H1 (cell line): ENCODE measurements around the gene CACNB2. TPM values are rescaled to one million over a fixed set of nuclear protein-coding genes. Genes with fewer than 3 reads are reported as not detected.

Experiments
- CTCF ChIA-PET: fragments of 300-600 bp; sonication (Branson Sonifier 250); formaldehyde crosslinking; loops from one replicate; lab custom pipeline; 2021; ENCODE audit not compliant: partially characterized antibody; lab: Charles Lee
- POLR2A ChIA-PET: fragments of 300-600 bp; sonication (Branson Sonifier 250); formaldehyde crosslinking; loops from one replicate; lab custom pipeline; 2021; ENCODE audit warnings: inconsistent platforms; ENCODE audit not compliant: partially characterized antibody; lab: Charles Lee
- DNase-seq, 2 experiments: peaks; one replicate each; pipeline versions ENCODE4 v3.0.0 to v3.0.0-alpha.2; 2010 to 2022; ENCODE audit warnings: low spot score in 2 of 2, low read depth in 1 of 2, mixed read lengths in 1 of 2
- FAIRE-seq: peaks from 2 replicates; lab custom pipeline; 2011; peaks lifted over from hg19 to GRCh38; lab: Jason Lieb, UNC
- H2AFZ ChIP-seq: 2 replicates; pipeline ENCODE4 v1.8.1; 2012; ENCODE audit warnings: low read length, inconsistent platforms
- H2AK5ac ChIP-seq: 2 replicates; pipeline ENCODE4 v1.6.1; 2013; ENCODE audit warnings: low read depth, low read length
- H2BK120ac ChIP-seq: replicated peaks from 2 replicates; pipeline ENCODE3; 2013; ENCODE audit warnings: low read depth, low read length, inconsistent platforms
- H2BK12ac ChIP-seq: 2 replicates; pipeline ENCODE4 v1.6.1; 2013; ENCODE audit warnings: low read depth, low read length
- H2BK15ac ChIP-seq: 2 replicates; pipeline ENCODE4 v1.6.1; 2013; ENCODE audit warnings: low read length
- H2BK20ac ChIP-seq: 2 replicates; pipeline ENCODE4 v1.6.1; 2013; ENCODE audit warnings: low read length
- H2BK5ac ChIP-seq: 2 replicates; pipeline ENCODE4 v1.6.1; 2013; ENCODE audit warnings: low read depth, low read length
- H3K14ac ChIP-seq: 2 replicates; pipeline ENCODE4 v1.6.1; 2013; ENCODE audit warnings: inconsistent platforms; ENCODE audit not compliant: insufficient read length
- H3K18ac ChIP-seq: 2 replicates; pipeline ENCODE4 v1.6.1; 2013; ENCODE audit warnings: low read length; ENCODE audit errors: extremely low read depth
- H3K23ac ChIP-seq: 2 replicates; pipeline ENCODE4 v1.6.1; 2013; ENCODE audit warnings: inconsistent platforms; ENCODE audit not compliant: insufficient read length
- H3K23me2 ChIP-seq: 2 replicates; pipeline ENCODE4 v1.6.1; 2013; ENCODE audit warnings: low read depth, low read length
- H3K27ac ChIP-seq: 2 replicates; pipeline ENCODE4 v1.6.1; 2011; ENCODE audit warnings: low read depth, low read length, inconsistent platforms
- H3K27me3 ChIP-seq, 4 experiments: replicated peaks in 1 of 4; 1 replicate in 1 of 4; 2 replicates in 3 of 4; pipeline versions ENCODE4 v1.6.1 to v1.8.1; 2011 to 2013; ENCODE audit warnings: low read length in 3 of 4, mild to moderate bottlenecking in 3 of 4, inconsistent platforms in 2 of 4, mixed read lengths in 2 of 4, moderate library complexity in 1 of 4; ENCODE audit not compliant: control insufficient read depth in 3 of 4, insufficient read depth in 3 of 4; ENCODE audit errors: extremely low read depth in 1 of 4
- H3K36me3 ChIP-seq, 4 experiments: 2 replicates each; pipeline versions ENCODE4 v1.6.1 to v1.8.1; 2011 to 2013; ENCODE audit warnings: mild to moderate bottlenecking in 4 of 4, low read length in 3 of 4, moderate library complexity in 2 of 4, control low read depth in 1 of 4, inconsistent platforms in 1 of 4; ENCODE audit not compliant: insufficient read depth in 4 of 4, control insufficient read depth in 2 of 4
- H3K4ac ChIP-seq: replicated peaks from 2 replicates; pipeline ENCODE3; 2013; ENCODE audit warnings: low read length, low read depth, mixed read lengths, inconsistent platforms; ENCODE audit not compliant: insufficient read length
- H3K4me1 ChIP-seq, 4 experiments: replicated peaks in 1 of 4; 1 replicate in 1 of 4; 2 replicates in 3 of 4; pipeline versions ENCODE4 v1.6.1 to v1.8.1; 2011 to 2013; ENCODE audit warnings: low read length in 3 of 4, inconsistent platforms in 2 of 4, mixed read lengths in 1 of 4; ENCODE audit not compliant: insufficient read depth in 4 of 4, control insufficient read depth in 3 of 4
- H3K4me2 ChIP-seq, 2 experiments: 2 replicates each; pipeline versions ENCODE4 v1.6.1 to v1.8.1; 2011 to 2013; ENCODE audit warnings: low read depth in 2 of 2, low read length in 2 of 2, control low read depth in 1 of 2, inconsistent platforms in 1 of 2, mild to moderate bottlenecking in 1 of 2; ENCODE audit not compliant: insufficient read depth in 1 of 2
- H3K4me3 ChIP-seq, 4 experiments: fragments of 200-600, 300-600 bp in 1 of 4; sonication (generic), shearing (Covaris generic), sonication (Bioruptor Twin) in 1 of 4; 2 replicates each; pipeline versions ENCODE4 v1.5.1 to v1.8.1; 2011 to 2016; ENCODE audit warnings: low read length in 4 of 4, low read depth in 3 of 4, control low read depth in 2 of 4, inconsistent platforms in 2 of 4, mild to moderate bottlenecking in 2 of 4, mixed read lengths in 1 of 4, moderate library complexity in 1 of 4; ENCODE audit not compliant: insufficient read depth in 2 of 4; ENCODE audit errors: extremely low read depth in 1 of 4
- H3K56ac ChIP-seq: replicated peaks from 2 replicates; pipeline ENCODE3; 2013; ENCODE audit warnings: low read depth, mild to moderate bottlenecking, mixed read lengths, low read length, inconsistent platforms; ENCODE audit not compliant: insufficient read length
- H3K79me1 ChIP-seq: 2 replicates; pipeline ENCODE4 v1.6.1; 2013; ENCODE audit warnings: low read depth, low read length, control low read depth
- H3K79me2 ChIP-seq, 2 experiments: 2 replicates each; pipeline versions ENCODE4 v1.6.1 to v1.8.1; 2012 to 2013; ENCODE audit warnings: low read length in 2 of 2, mild to moderate bottlenecking in 2 of 2, inconsistent platforms in 1 of 2; ENCODE audit not compliant: insufficient read depth in 2 of 2, control insufficient read depth in 1 of 2
- H3K9ac ChIP-seq, 4 experiments: replicated peaks in 1 of 4; 1 replicate in 1 of 4; 2 replicates in 3 of 4; pipeline versions ENCODE4 v1.6.1 to v1.8.1; 2011 to 2013; ENCODE audit warnings: low read depth in 3 of 4, low read length in 3 of 4, control low read depth in 2 of 4, mild to moderate bottlenecking in 2 of 4, moderate library complexity in 2 of 4, inconsistent platforms in 1 of 4; ENCODE audit errors: extremely low read depth in 1 of 4
- H3K9me3 ChIP-seq, 2 experiments: 2 replicates each; pipeline versions ENCODE4 v1.6.1 to v1.8.1; 2012 to 2013; ENCODE audit warnings: mild to moderate bottlenecking in 2 of 2, moderate library complexity in 2 of 2, control low read depth in 1 of 2, inconsistent platforms in 1 of 2, low read depth in 1 of 2, low read length in 1 of 2, mixed read lengths in 1 of 2; ENCODE audit not compliant: insufficient read depth in 2 of 2
- H4K20me1 ChIP-seq, 2 experiments: replicated peaks in 1 of 2; 2 replicates each; pipeline versions ENCODE3 to v1.8.1; 2011 to 2013; ENCODE audit warnings: inconsistent platforms in 2 of 2, low read length in 2 of 2, mild to moderate bottlenecking in 1 of 2; ENCODE audit not compliant: insufficient read depth in 2 of 2, control insufficient read depth in 1 of 2
- H4K5ac ChIP-seq: 2 replicates; pipeline ENCODE4 v1.6.1; 2013; ENCODE audit warnings: low read length, low read depth, mixed read lengths, inconsistent platforms; ENCODE audit not compliant: insufficient read length
- H4K8ac ChIP-seq: 2 replicates; pipeline ENCODE4 v1.8.0; 2013; ENCODE audit warnings: mild to moderate bottlenecking, moderate library complexity, low read length, inconsistent platforms; ENCODE audit not compliant: insufficient read depth; ENCODE audit errors: extremely low read depth
- H4K91ac ChIP-seq: replicated peaks from 2 replicates; pipeline ENCODE3; 2013; ENCODE audit warnings: low read length, mixed read lengths, inconsistent platforms; ENCODE audit not compliant: insufficient read length
- BRCA1 ChIP-seq: IDR thresholded peaks from 2 replicates; pipeline ENCODE4 v1.6.1; 2012; ENCODE audit warnings: low read depth, low read length, improper control_type of control experiment
- CBX8 ChIP-seq: fragments of 300-800, 300-1000 bp; sonication (generic); IDR thresholded peaks from 2 replicates; pipeline ENCODE4 v1.7.1; 2016; ENCODE audit warnings: low read depth, low read length, borderline replicate concordance
- CTBP2 ChIP-seq: IDR thresholded peaks from 2 replicates; pipeline ENCODE4 v1.7.0; 2011; ENCODE audit warnings: borderline replicate concordance, mild to moderate bottlenecking, moderate library complexity, mixed read lengths, low read length; ENCODE audit not compliant: insufficient read depth, insufficient read length
- EP300 ChIP-seq, 2 experiments: IDR thresholded peaks; 1 replicate in 1 of 2; 2 replicates in 1 of 2; pipeline ENCODE4 v1.6.1; 2011 to 2012; ENCODE audit warnings: low read depth in 2 of 2, low read length in 2 of 2, mild to moderate bottlenecking in 2 of 2, borderline replicate concordance in 1 of 2, inconsistent platforms in 1 of 2, moderate library complexity in 1 of 2
- FOSL1 ChIP-seq: IDR thresholded peaks from 2 replicates; pipeline ENCODE4 v1.6.1; 2011; ENCODE audit warnings: mild to moderate bottlenecking, low read depth, low read length, moderate library complexity; ENCODE audit not compliant: insufficient read depth
- HDAC2 ChIP-seq, 2 experiments: fragments of 300-600 bp in 1 of 2; sonication (generic) in 1 of 2; IDR thresholded peaks; 2 replicates each; pipeline ENCODE4 v1.6.1; 2011 to 2012; ENCODE audit warnings: low read depth in 2 of 2, low read length in 2 of 2, mild to moderate bottlenecking in 2 of 2, moderate library complexity in 2 of 2, borderline replicate concordance in 1 of 2, inconsistent platforms in 1 of 2
- PHF8 ChIP-seq: fragments of 200-600 bp; sonication (generic); conservative IDR thresholded peaks from 2 replicates; pipeline ENCODE4 v1.7.1; 2012; ENCODE audit warnings: low read depth, mild to moderate bottlenecking, inconsistent platforms, low read length, moderate library complexity
- SIX5 ChIP-seq: IDR thresholded peaks from 2 replicates; pipeline ENCODE4 v1.6.1; 2011; ENCODE audit warnings: mild to moderate bottlenecking, low read depth, low read length
- YY1 ChIP-seq: IDR thresholded peaks from 2 replicates; pipeline ENCODE4 v1.6.1; 2011; ENCODE audit warnings: low read depth, mild to moderate bottlenecking, low read length
- WGBS, 2 experiments: shearing (Covaris generic) in 1 of 2; methylation state at CpG; one replicate each; pipeline versions ENCODE4 v1.1.6 to v1.1.7; 2013 to 2015; ENCODE audit warnings: low lambda C conversion rate in 2 of 2, mixed read lengths in 2 of 2, inconsistent platforms in 1 of 2, low coverage in 1 of 2, missing lambda C conversion rate in 1 of 2; ENCODE audit not compliant: insufficient replicate concordance in 2 of 2, insufficient coverage in 1 of 2, insufficient read length in 1 of 2; ENCODE audit errors: extremely low coverage in 1 of 2, missing lambda C conversion rate in 1 of 2; 5-methylcytosine and 5-hydroxymethylcytosine counted together
- polyA plus RNA-seq, 7 experiments: library from polyadenylated mRNA; depleted of rRNA in 3 of 7; stranded (reverse) in 5 of 7; unstranded in 2 of 7; fragments of >200 nt in 5 of 7; fragments of 200-250 nt in 2 of 7; gene quantifications; 1 replicate in 5 of 7; 2 replicates in 1 of 7; 4 replicates in 1 of 7; pipeline versions ENCODE4 v1.2.1 to v1.2.3, GENCODE V29; 2011 to 2013; ENCODE audit warnings: missing spikeins in 2 of 7, mixed read lengths in 2 of 7
- total RNA-seq: library from RNA; stranded (reverse); fragmentation: NEBNext Ultra II Directional; extraction: Animal tissue kit (Norgen Biotek cat#: 25700); gene quantifications from 2 replicates; pipeline ENCODE4 v1.2.1, GENCODE V29; 2021

CACNB2 gene
- total and polyA plus RNA-seq, 2 of the 8 experiments (the other 6 are each of a cell fraction or from before 2014, with no cell fraction given): 2.4 to 3.2 TPM

GRCh38 chr10:18159557-18159956 is 19.3 kb downstream of the CACNB2 start:
- H3K4ac ChIP-seq: no peak overlapping the region
- H3K18ac ChIP-seq: no peak overlapping the region
- H3K23ac ChIP-seq: no peak overlapping the region
- no peaks in the 10 kb centered on the region for H4K20me1 ChIP-seq
- H3K4me2 ChIP-seq: no peak overlapping the region
- H2BK20ac ChIP-seq: no peak overlapping the region
- H2BK15ac ChIP-seq: no peak overlapping the region
- H2BK12ac ChIP-seq: no peak overlapping the region
- TF ChIP-seq HDAC2 (IDR thresholded peaks at IDR 0.05; ENCODE audit: borderline replicate concordance in 1 of 2, low read depth in 2 of 2, low read length in 2 of 2) (no peak), SIX5 (no peak), CBX8 (no peak), PHF8 (no peak), BRCA1 (no peak), FOSL1 (no peak), CTBP2 (no peak), EP300 (IDR thresholded peaks at IDR 0.05; ENCODE audit: borderline replicate concordance in 1 of 2, low read depth in 2 of 2, low read length in 2 of 2) (no peak), YY1 (no peak)
- TF ChIP-seq, all 59 proteins: peak for 0
- no peak overlapping the region for H3K27ac ChIP-seq
- H2BK5ac ChIP-seq: no peak overlapping the region
- no peaks in the 10 kb centered on the region for H3K36me3 ChIP-seq
- no peaks in the 10 kb centered on the region for H3K4me1 ChIP-seq
- no peak overlapping the region for H2AFZ ChIP-seq
- no peaks in the 10 kb centered on the region for H3K79me2 ChIP-seq
- no peaks in the 10 kb centered on the region for H3K27me3 ChIP-seq
- H3K79me1 ChIP-seq: peaks cover 4% of the 10 kb centered on the region; the same call in 1 of the 2 replicates
- no peak for FAIRE-seq
- CTCF ChIA-PET: no interaction called here
- H3K9ac ChIP-seq: no peak overlapping the region
- POLR2A ChIA-PET: no interaction called here
- H3K56ac ChIP-seq: no peak overlapping the region
- H3K4me3 ChIP-seq: no peak overlapping the region
- DNase-seq: no peak
- H3K23me2 ChIP-seq: no peaks in the 10 kb centered on the region
- H4K5ac ChIP-seq: no peak overlapping the region
- WGBS, 2 experiments: 87% methylated on average over 5 of the region's 5 CpGs; no CpG with 5 or more reads in 1 of the 2 experiments
- no peak overlapping the region for H2BK120ac ChIP-seq
- H4K91ac ChIP-seq: no peak overlapping the region
- H3K14ac ChIP-seq: no peak overlapping the region
- H3K9me3 ChIP-seq: no peaks in the 10 kb centered on the region
- no peak overlapping the region for H4K8ac ChIP-seq
- H2AK5ac ChIP-seq: no peak overlapping the region
